Loucy (cell line): ENCODE measurements around the gene MCM8.

Experiments used
- H2AFZ ChIP-seq: fragments of 200-600 bp; sonication (generic); 2 replicates; pipeline ENCODE4 v1.6.0; 2016; ENCODE audit warnings: antibody characterized with exemption, mild to moderate bottlenecking, low read length, moderate library complexity
- H3F3A ChIP-seq: fragments of 200-600 bp; 2 replicates; pipeline ENCODE4 v1.6.0; 2016; ENCODE audit warnings: antibody characterized with exemption, low read depth, mild to moderate bottlenecking
- H3K27me3 ChIP-seq: fragments of 200-600 bp; sonication (generic); 2 replicates; pipeline ENCODE4 v1.6.1; 2014; ENCODE audit warnings: low read length, mild to moderate bottlenecking; ENCODE audit not compliant: insufficient read depth, poor library complexity, severe bottlenecking
- H3K36me3 ChIP-seq: fragments of 200-600 bp; sonication (generic); 2 replicates; pipeline ENCODE4 v1.6.1; 2016; ENCODE audit warnings: low read length; ENCODE audit not compliant: insufficient read depth
- H3K4me1 ChIP-seq: fragments of 200-600 bp; sonication (generic); 2 replicates; pipeline ENCODE4 v1.5.1; 2014; ENCODE audit warnings: low read length, mild to moderate bottlenecking; ENCODE audit not compliant: insufficient read depth, poor library complexity, severe bottlenecking
- H3K4me2 ChIP-seq: fragments of 200-600 bp; sonication (generic); 2 replicates; pipeline ENCODE4 v1.6.0; 2014; ENCODE audit warnings: antibody characterized with exemption, low read length, low read depth, mild to moderate bottlenecking; ENCODE audit not compliant: poor library complexity, severe bottlenecking
- H3K4me3 ChIP-seq: fragments of 200-600 bp; sonication (generic); 2 replicates; pipeline ENCODE4 v1.5.1; 2014; ENCODE audit warnings: low read length, mild to moderate bottlenecking, mixed read lengths; ENCODE audit not compliant: poor library complexity, severe bottlenecking
- H3K79me2 ChIP-seq: fragments of 200-600 bp; sonication (generic); 2 replicates; pipeline ENCODE4 v1.6.1; 2014; ENCODE audit warnings: low read length; ENCODE audit not compliant: insufficient read depth
- H3K9ac ChIP-seq: fragments of 200-600 bp; sonication (generic); 2 replicates; pipeline ENCODE4 v1.6.0; 2014; ENCODE audit warnings: mild to moderate bottlenecking, low read depth, low read length, moderate library complexity; ENCODE audit not compliant: poor library complexity, severe bottlenecking
- H3K9me2 ChIP-seq: fragments of 200-600 bp; sonication (generic); replicated peaks from 2 replicates; pipeline ENCODE4 v1.6.1; 2016; ENCODE audit warnings: low read depth, low read length, mixed read lengths
- H3K9me3 ChIP-seq: fragments of 200-600 bp; sonication (generic); 2 replicates; pipeline ENCODE4 v1.6.1; 2014; ENCODE audit warnings: mild to moderate bottlenecking, antibody characterized with exemption, low read length, low read depth; ENCODE audit not compliant: insufficient read depth
- H4K20me1 ChIP-seq: fragments of 200-600 bp; sonication (generic); 2 replicates; pipeline ENCODE4 v1.6.0; 2014; ENCODE audit warnings: antibody characterized with exemption, low read length, mild to moderate bottlenecking; ENCODE audit not compliant: insufficient read depth, poor library complexity, severe bottlenecking
- CTCF ChIP-seq: fragments of 200-600 bp; sonication (generic); conservative IDR thresholded peaks from 2 replicates; pipeline ENCODE4 v1.5.1; 2014; ENCODE audit warnings: mild to moderate bottlenecking, antibody characterized with exemption, low read length
- EZH2phosphoT487 ChIP-seq: fragments of 200-600 bp; IDR thresholded peaks from 2 replicates; pipeline ENCODE4 v1.6.1; 2018; ENCODE audit warnings: antibody characterized with exemption, mild to moderate bottlenecking, moderate library complexity, borderline replicate concordance

The MCM8 gene

GRCh38 chr20:5991623-5992441, 41.4 kb downstream of the MCM8 start:
- H2AFZ ChIP-seq: no peak overlapping the region
- H3K27me3 ChIP-seq: no peaks in the 10 kb centered on the region
- no peak overlapping the region for H3K4me3 ChIP-seq
- no peaks in the 10 kb centered on the region for H3K9me3 ChIP-seq
- TF ChIP-seq EZH2phosphoT487 (no peak), CTCF (no peak)
- peaks cover 4% of the 10 kb centered on the region for H3K4me1 ChIP-seq
- H3K9ac ChIP-seq: no peak overlapping the region
- no peak overlapping the region for H3K4me2 ChIP-seq
- H4K20me1 ChIP-seq: no peaks in the 10 kb centered on the region
- H3F3A ChIP-seq: peaks cover 5% of the 10 kb centered on the region; the same call in 1 of the 2 replicates
- peaks cover 88% of the 10 kb centered on the region; the same call in 1 of the 2 replicates for H3K36me3 ChIP-seq
- H3K79me2 ChIP-seq: no peaks in the 10 kb centered on the region
- H3K9me2 ChIP-seq: no peaks in the 10 kb centered on the region

- Histone ChIP-seq H3K79me2 (no peaks in the 10 kb centered on the region), H3K36me3 (peaks cover 44% of the 10 kb centered on the region; the same call in 1 of the 2 replicates), H3K4me1 (peaks cover 18% of the 10 kb centered on the region), H3K9me2 (no peaks in the 10 kb centered on the region), H2AFZ (no peak overlapping the region), H3K9ac (no peak overlapping the region), H3K4me3 (peak overlapping the region; percentile 10), H3F3A (peaks cover 5% of the 10 kb centered on the region; the same call in 1 of the 2 replicates), H4K20me1 (no peaks in the 10 kb centered on the region), H3K4me2 (no peak overlapping the region), H3K27me3 (no peaks in the 10 kb centered on the region), H3K9me3 (no peaks in the 10 kb centered on the region)
- TF ChIP-seq CTCF (peak; percentile 18; the same call in 1 of the 2 replicates), EZH2phosphoT487 (no peak)
These were observed 46.3 kb downstream of the MCM8 start for GRCh38 chr20:5996765-5997164.

GRCh38 chr20:5999783-6000182, 49.3 kb downstream of the MCM8 start:
- peaks cover 12% of the 10 kb centered on the region; the same call in 1 of the 2 replicates for H3F3A ChIP-seq
- H4K20me1 ChIP-seq: no peaks in the 10 kb centered on the region
- no peaks in the 10 kb centered on the region for H3K27me3 ChIP-seq
- no peak overlapping the region for H3K4me2 ChIP-seq
- no peak overlapping the region for H3K4me3 ChIP-seq
- H3K4me1 ChIP-seq: peaks cover 28% of the 10 kb centered on the region
- H3K9ac ChIP-seq: no peak overlapping the region
- H3K79me2 ChIP-seq: 0 out of 2 replicates have a peak, but pooled peaks cover 3% of the 10 kb centered on the region
- no peak overlapping the region for H2AFZ ChIP-seq
- TF ChIP-seq EZH2phosphoT487 (no peak), CTCF (no peak)
- peaks cover 16% of the 10 kb centered on the region; the same call in 1 of the 2 replicates for H3K36me3 ChIP-seq
- H3K9me3 ChIP-seq: no peaks in the 10 kb centered on the region
- H3K9me2 ChIP-seq: no peaks in the 10 kb centered on the region
